GM19035 (cell line): ENCODE results near the gene UNC80.
"Not testable (repeated sequence)": the region's sequence is repeated elsewhere in the genome, so short reads cannot be mapped to it uniquely, and the experiment has no call there.

Experiments
- ATAC-seq: cut with Tn5 transposase; IDR thresholded peaks from one replicate; pipeline ENCODE4 v1.9.1; 2021; ENCODE audit not compliant: unreplicated experiment

The UNC80 gene

GRCh38 chr2:209771474-209772289 is at the start of gene UNC80:
Gene UNC80, plus strand, starts transcription at chr2:209771832. Its CDS starts 241 bp downstream, at chr2:209772073.
- no peak for ATAC-seq

GRCh38 chr2:209726311-209726710 is 45.3 kb upstream of the UNC80 start:
- ATAC-seq, result no peak

- no peak for ATAC-seq
Observed at GRCh38 chr2:209727077-209727476, 44.6 kb upstream of the UNC80 start.

- no peak for ATAC-seq
Observed at GRCh38 chr2:209734805-209735204, 36.8 kb upstream of the UNC80 start.

- ATAC-seq, result no peak
Observed at GRCh38 chr2:209741953-209742352, 29.7 kb upstream of the UNC80 start.

- no peak for ATAC-seq
Observed at GRCh38 chr2:209753020-209753419, 18.6 kb upstream of the UNC80 start.

- no peak for ATAC-seq
Observed at GRCh38 chr2:209757163-209757562, 14.5 kb upstream of the UNC80 start.

GRCh38 chr2:209761566-209761965 is 10.1 kb upstream of the UNC80 start:
- ATAC-seq, result no peak

- ATAC-seq, result no peak
Observed at GRCh38 chr2:209762563-209762962, 9.1 kb upstream of the UNC80 start.

GRCh38 chr2:209763106-209763505 is 8.5 kb upstream of the UNC80 start:
- ATAC-seq, result no peak

GRCh38 chr2:209766613-209767012 is 5.0 kb upstream of the UNC80 start:
- ATAC-seq, result no peak

- ATAC-seq, result no peak
Observed at GRCh38 chr2:209767316-209767715, 4.3 kb upstream of the UNC80 start.

GRCh38 chr2:209768557-209768956 is 3.1 kb upstream of the UNC80 start:
- ATAC-seq, result no peak

- no peak for ATAC-seq
Observed at GRCh38 chr2:209772290-209772685, 656 bp downstream of the UNC80 start.

GRCh38 chr2:209773377-209773776 is 1.7 kb downstream of the UNC80 start:
- ATAC-seq, result no peak

- ATAC-seq, result no peak
Observed at GRCh38 chr2:209787416-209787815, 15.8 kb downstream of the UNC80 start.

- no peak for ATAC-seq
Observed at GRCh38 chr2:209788925-209789324, 17.3 kb downstream of the UNC80 start.

GRCh38 chr2:209790066-209790728 is 18.6 kb downstream of the UNC80 start:
- peak; percentile 54 for ATAC-seq

- no peak for ATAC-seq
Observed at GRCh38 chr2:209791151-209791550, 19.5 kb downstream of the UNC80 start.

GRCh38 chr2:209795425-209795824 is 23.8 kb downstream of the UNC80 start:
- not testable (repeated sequence) for ATAC-seq

- no peak for ATAC-seq
Observed at GRCh38 chr2:209805351-209805750, 33.7 kb downstream of the UNC80 start.

- no peak for ATAC-seq
Observed at GRCh38 chr2:209806318-209806717, 34.7 kb downstream of the UNC80 start.
